Spleen (tissue), 7 donors: ENCODE results near the gene KIAA0408.

ENCODE experiments used
- POLR2A ChIP-seq, 3 donors: fragments of 450-650 bp; IDR thresholded peaks; one replicate each; pipeline ENCODE4 v1.5.1; 2017; ENCODE audit warnings: antibody characterized with exemption in 3 of 3, mild to moderate bottlenecking in 1 of 3
- POLR2AphosphoS5 ChIP-seq, 3 donors: sonication (generic); formaldehyde crosslinking; IDR thresholded peaks; one replicate each; pipeline ENCODE4 v1.5.1; 2017; ENCODE audit warnings: antibody characterized with exemption in 3 of 3
- TF ChIP-seq, protein P1 (sequence below), 11 experiments: fragments of 200-600 bp in 7 of 11; fragments of 450-650 bp in 4 of 11; sonication (generic) in 4 of 11; IDR thresholded peaks in 8 of 11; conservative IDR thresholded peaks in 3 of 11; 1 replicate in 7 of 11; 2 replicates in 4 of 11; pipeline versions ENCODE4 v1.4.0 to v1.8.0; 2016 to 2021; ENCODE audit warnings: antibody characterized with exemption in 11 of 11, inconsistent platforms in 4 of 11, mild to moderate bottlenecking in 1 of 11
- donor health status: DM: no; HTN: no; CAD: no; lungs with moderate emphysema.
- donor health status: DM: no; HTN: no; CAD: no.
- donor health status: DM: no; HTN: no; CAD: no.

DNA sequence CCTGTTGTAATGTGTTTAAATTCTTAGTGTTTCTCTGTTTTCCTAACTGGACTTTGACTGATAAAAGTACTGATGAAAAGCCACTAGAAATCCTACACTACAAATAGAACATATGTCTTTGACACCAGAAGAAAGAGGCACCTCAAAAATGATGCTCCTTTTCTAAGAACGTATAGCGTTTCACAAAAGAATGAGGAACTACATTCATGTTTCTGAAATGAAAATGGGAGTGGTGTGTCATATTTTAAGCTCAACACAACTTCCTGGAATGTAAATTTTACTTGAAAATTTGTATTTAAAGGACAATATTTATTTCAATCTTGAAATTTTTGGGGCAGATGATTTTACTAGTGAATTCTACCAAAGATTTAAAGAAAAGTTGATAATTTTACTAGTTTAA is 35.3 kb downstream of the KIAA0408 start:
- TF ChIP-seq, protein P1, sequence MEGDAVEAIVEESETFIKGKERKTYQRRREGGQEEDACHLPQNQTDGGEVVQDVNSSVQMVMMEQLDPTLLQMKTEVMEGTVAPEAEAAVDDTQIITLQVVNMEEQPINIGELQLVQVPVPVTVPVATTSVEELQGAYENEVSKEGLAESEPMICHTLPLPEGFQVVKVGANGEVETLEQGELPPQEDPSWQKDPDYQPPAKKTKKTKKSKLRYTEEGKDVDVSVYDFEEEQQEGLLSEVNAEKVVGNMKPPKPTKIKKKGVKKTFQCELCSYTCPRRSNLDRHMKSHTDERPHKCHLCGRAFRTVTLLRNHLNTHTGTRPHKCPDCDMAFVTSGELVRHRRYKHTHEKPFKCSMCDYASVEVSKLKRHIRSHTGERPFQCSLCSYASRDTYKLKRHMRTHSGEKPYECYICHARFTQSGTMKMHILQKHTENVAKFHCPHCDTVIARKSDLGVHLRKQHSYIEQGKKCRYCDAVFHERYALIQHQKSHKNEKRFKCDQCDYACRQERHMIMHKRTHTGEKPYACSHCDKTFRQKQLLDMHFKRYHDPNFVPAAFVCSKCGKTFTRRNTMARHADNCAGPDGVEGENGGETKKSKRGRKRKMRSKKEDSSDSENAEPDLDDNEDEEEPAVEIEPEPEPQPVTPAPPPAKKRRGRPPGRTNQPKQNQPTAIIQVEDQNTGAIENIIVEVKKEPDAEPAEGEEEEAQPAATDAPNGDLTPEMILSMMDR (IDR thresholded peaks at IDR 0.05 in 8 of 11, conservative IDR thresholded peaks at IDR 0.05 in 3 of 11), result no peak
- no peak for TF ChIP-seq POLR2A (IDR thresholded peaks at IDR 0.05)
- no peak for TF ChIP-seq POLR2AphosphoS5 (IDR thresholded peaks at IDR 0.05)
